HepG2 (cell line): ENCODE data around the gene UNCX. TPM values are rescaled to one million over a fixed set of nuclear protein-coding genes. Genes with fewer than 3 reads are reported as not detected.

Source experiments
- ATAC-seq: fragments of 200-7000 bp; cut with Tn5 transposase; 3 replicates; pipeline ENCODE4 v1.9.1; 2020; ENCODE audit warnings: mild to moderate bottlenecking, moderate library complexity
- BruUV-seq: library from RNA; stranded (reverse); fragments of 400-500 nt; replicated peaks from 2 replicates; lab custom pipeline; 2021; lab: Mats Ljungman, UMichigan
- CTCF ChIA-PET: fragments of 300-600 bp; formaldehyde crosslinking; extraction: SDS; loops from one replicate; lab custom pipeline; 2021; ENCODE audit warnings: low total read pairs, inconsistent platforms, low intra/inter-chr PET ratio; lab: Yijun Ruan, JAX
- POLR2A ChIA-PET: fragments of 350-600 bp; sonication (Branson Sonifier 250); formaldehyde crosslinking; loops from one replicate; lab custom pipeline; 2020; ENCODE audit warnings: antibody characterized with exemption, inconsistent platforms; lab: Yijun Ruan, JAX
- DNase-seq: peaks from one replicate; pipeline ENCODE4 v3.0.0-alpha.2; 2015; ENCODE audit warnings: low spot score
- FAIRE-seq: peaks from 3 replicates; lab custom pipeline; 2011; peaks lifted over from hg19 to GRCh38; lab: Jason Lieb, UNC
- H2AFZ ChIP-seq: one replicate; pipeline ENCODE4 v1.6.1; 2011; ENCODE audit warnings: low read length, inconsistent platforms
- H3K27ac ChIP-seq: fragments of 300-600 bp; 3 replicates; pipeline ENCODE4 v1.8.0; 2011; ENCODE audit warnings: mixed run types, mild to moderate bottlenecking, mixed read lengths, low read length, inconsistent platforms; ENCODE audit not compliant: insufficient read depth; ENCODE audit errors: extremely low read length
- H3K27me3 ChIP-seq, 2 experiments: fragments of 200-600 bp in 1 of 2; 2 replicates in 1 of 2; 3 replicates in 1 of 2; pipeline versions ENCODE4 v1.6.0 to v1.8.0; 2011; ENCODE audit warnings: low read length in 2 of 2, mild to moderate bottlenecking in 2 of 2, moderate library complexity in 2 of 2, inconsistent platforms in 1 of 2; ENCODE audit not compliant: insufficient read depth in 2 of 2, control insufficient read depth in 1 of 2
- H3K36me3 ChIP-seq, 2 experiments: fragments of 200-600 bp in 1 of 2; replicated peaks in 1 of 2; 2 replicates in 1 of 2; 3 replicates in 1 of 2; pipeline versions ENCODE4 v1.5.1 to v1.8.0; 2011; ENCODE audit warnings: low read length in 2 of 2, inconsistent platforms in 1 of 2; ENCODE audit not compliant: insufficient read depth in 2 of 2, control insufficient read depth in 1 of 2
- H3K4me1 ChIP-seq: 2 replicates; pipeline ENCODE4 v1.5.1; 2012; ENCODE audit warnings: low read length, inconsistent platforms; ENCODE audit not compliant: insufficient read depth
- H3K4me2 ChIP-seq: 2 replicates; pipeline ENCODE4 v1.6.0; 2011; ENCODE audit warnings: low read depth, low read length, inconsistent platforms
- H3K4me3 ChIP-seq, 3 experiments: fragments of 200-600 bp in 1 of 3; sonication (generic), shearing (Covaris generic) in 1 of 3; replicated peaks in 1 of 3; 2 replicates each; pipeline ENCODE4 v1.5.1; 2011 to 2016; ENCODE audit warnings: low read length in 3 of 3, inconsistent platforms in 2 of 3, low read depth in 2 of 3, mild to moderate bottlenecking in 2 of 3, control low read depth in 1 of 3, mixed read lengths in 1 of 3; ENCODE audit not compliant: insufficient read depth in 1 of 3
- H3K79me2 ChIP-seq: one replicate; pipeline ENCODE4 v1.6.1; 2011; ENCODE audit warnings: low read length, inconsistent platforms; ENCODE audit not compliant: insufficient read depth
- H3K9ac ChIP-seq: 2 replicates; pipeline ENCODE4 v1.6.0; 2011; ENCODE audit warnings: mild to moderate bottlenecking, low read depth, low read length, inconsistent platforms; ENCODE audit not compliant: insufficient read depth
- H3K9me3 ChIP-seq: 2 replicates; pipeline ENCODE4 v1.5.1; 2012; ENCODE audit warnings: mild to moderate bottlenecking, low read length
- H4K20me1 ChIP-seq: 2 replicates; pipeline ENCODE4 v1.6.0; 2011; ENCODE audit warnings: inconsistent platforms, mild to moderate bottlenecking, low read length, moderate library complexity; ENCODE audit not compliant: insufficient read depth
- EED ChIP-seq: sonication (generic); formaldehyde crosslinking; IDR thresholded peaks from 2 replicates; pipeline ENCODE4 v1.5.0; 2020; ENCODE audit warnings: mild to moderate bottlenecking, missing genetic modification reagents
- MTF2 ChIP-seq: sonication (generic); formaldehyde crosslinking; IDR thresholded peaks from 2 replicates; pipeline ENCODE4 v1.5.0; 2020; ENCODE audit warnings: missing genetic modification reagents, borderline replicate concordance
- PAF1 ChIP-seq: IDR thresholded peaks from 2 replicates; pipeline ENCODE4 v1.6.1; 2016; ENCODE audit warnings: missing genetic modification reagents, missing compliant biosample characterization
- PRDM4 ChIP-seq: sonication (generic); formaldehyde crosslinking; IDR thresholded peaks from 2 replicates; pipeline ENCODE4 v1.9.0; 2021; ENCODE audit warnings: missing genetic modification reagents, borderline replicate concordance
- RAD51 ChIP-seq: fragments of 450-650 bp; IDR thresholded peaks from 2 replicates; pipeline ENCODE4 v1.6.1; 2016; ENCODE audit warnings: borderline replicate concordance
- SETDB1 ChIP-seq: sonication (generic); formaldehyde crosslinking; IDR thresholded peaks from 2 replicates; pipeline ENCODE4 v1.5.1; 2020; ENCODE audit warnings: missing genetic modification reagents, mild to moderate bottlenecking, borderline replicate concordance
- THAP7 ChIP-seq: sonication (generic); formaldehyde crosslinking; IDR thresholded peaks from 2 replicates; pipeline ENCODE4 v1.8.1; 2023; ENCODE audit warnings: mild to moderate bottlenecking, missing genetic modification reagents
- ZC3H13 ChIP-seq: sonication (generic); formaldehyde crosslinking; IDR thresholded peaks from 2 replicates; pipeline ENCODE4 v1.8.1; 2023; ENCODE audit warnings: mild to moderate bottlenecking, missing genetic modification reagents, moderate library complexity
- ZFP62 ChIP-seq: sonication (generic); formaldehyde crosslinking; IDR thresholded peaks from 2 replicates; pipeline ENCODE4 v1.4.0; 2020; ENCODE audit warnings: missing genetic modification reagents
- ZNF20 ChIP-seq: sonication (generic); formaldehyde crosslinking; IDR thresholded peaks from 2 replicates; pipeline ENCODE4 v1.4.0; 2020; ENCODE audit warnings: mild to moderate bottlenecking, moderate library complexity, missing genetic modification reagents
- ZNF574 ChIP-seq: sonication (generic); formaldehyde crosslinking; IDR thresholded peaks from 2 replicates; pipeline ENCODE4 v1.4.0; 2020; ENCODE audit warnings: missing genetic modification reagents
- ZNF687 ChIP-seq: sonication (generic); formaldehyde crosslinking; IDR thresholded peaks from 2 replicates; pipeline ENCODE4 v1.5.1; 2020; ENCODE audit warnings: mild to moderate bottlenecking, missing genetic modification reagents, moderate library complexity
- ZNF883 ChIP-seq: sonication (generic); formaldehyde crosslinking; IDR thresholded peaks from 2 replicates; pipeline ENCODE4 v1.5.1; 2020; ENCODE audit warnings: mild to moderate bottlenecking, missing genetic modification reagents; ENCODE audit errors: not compliant biosample characterization
- WGBS: methylation state at CpG from one replicate; pipeline ENCODE4 v1.1.6; 2017; ENCODE audit warnings: low lambda C conversion rate; 5-methylcytosine and 5-hydroxymethylcytosine counted together
- in situ Hi-C: cut with HindIII; loops from 2 replicates; pipeline ENCODE4 v1.10.0; 2017; ENCODE audit warnings: low pct_unique_long_range_greater_than_20kb; ENCODE audit not compliant: extremely low pct_ligation_motif_present
- intact Hi-C: fragments of 100-400 bp; cut with micrococcal nuclease; formaldehyde crosslinking; loops from one replicate; pipeline ENCODE4 v1.10.0; 2022; ENCODE audit not compliant: unreplicated experiment
- polyA plus RNA-seq, 8 experiments: library from polyadenylated mRNA; depleted of rRNA in 3 of 8; stranded (reverse) in 7 of 8; unstranded in 1 of 8; fragments of >200 nt; fragmentation: Illumina TruSeq in 4 of 8; extraction: Trizol in 4 of 8; gene quantifications; 2 replicates each; pipeline versions ENCODE4 v1.2.1 to v1.2.3, GENCODE V29; 2011 to 2016; ENCODE audit warnings: low read depth in 4 of 8, missing spikeins in 1 of 8, mixed read lengths in 1 of 8; ENCODE audit not compliant: insufficient read depth in 1 of 8
- total RNA-seq, 5 experiments: library from RNA; depleted of rRNA; stranded (reverse); fragments of >200 nt; fragmentation: Illumina TruSeq; extraction: Trizol; gene quantifications; 2 replicates each; pipeline ENCODE4 v1.2.3, GENCODE V29; 2016; ENCODE audit warnings: low read depth in 1 of 5

The UNCX gene
- total and polyA plus RNA-seq, 2 of the 13 experiments (the other 11 are each of a cell fraction or from before 2014, with no cell fraction given) = not detected

GRCh38 chr7:1248143-1248915 is 15.7 kb downstream of the UNCX start:
- no peaks in the 10 kb centered on the region for H4K20me1 ChIP-seq
- POLR2A ChIA-PET = no interaction called here
- CTCF ChIA-PET = no interaction called here
- DNase-seq (no peak), FAIRE-seq (no peak), ATAC-seq (peak; percentile 12; the same call in 1 of the 3 replicates)
- H3K27ac ChIP-seq = no peak overlapping the region
- peaks cover 29% of the 10 kb centered on the region for H3K4me1 ChIP-seq
- no peak overlapping the region for H3K4me3 ChIP-seq
- H3K36me3 ChIP-seq = no peaks in the 10 kb centered on the region
- 33% methylated on average over 16 of the region's 27 CpGs for WGBS
- in situ Hi-C loops = no loop called here
- H3K9me3 ChIP-seq = no peaks in the 10 kb centered on the region
- no peak overlapping the region for H2AFZ ChIP-seq
- H3K79me2 ChIP-seq = no peaks in the 10 kb centered on the region
- no TSS peak for BruUV-seq
- H3K9ac ChIP-seq = no peak overlapping the region
- no peak overlapping the region for H3K4me2 ChIP-seq
- H3K27me3 ChIP-seq = peaks cover 14 to 86% of the 10 kb centered on the region in 2 experiments
- intact Hi-C loops = no loop called here
- no peak for TF ChIP-seq ZNF574
- no peak for TF ChIP-seq RAD51
- no peak for TF ChIP-seq PRDM4 (CRISPR knock-in tag)
- no peak for TF ChIP-seq EED (CRISPR knock-in tag)
- no peak for TF ChIP-seq ZC3H13 (CRISPR knock-in tag)
- TF ChIP-seq THAP7 (CRISPR knock-in tag) = no peak
- TF ChIP-seq ZNF20 (CRISPR knock-in tag) = no peak
- no peak for TF ChIP-seq ZNF687
- TF ChIP-seq ZNF883 (CRISPR knock-in tag) = no peak
- no peak for TF ChIP-seq PAF1 (CRISPR knock-in tag)
- TF ChIP-seq ZFP62 (CRISPR knock-in tag) = no peak
- TF ChIP-seq MTF2 (CRISPR knock-in tag) = no peak
- TF ChIP-seq SETDB1 (CRISPR knock-in tag) = no peak
